SKM-1 (cell line): ENCODE data around the gene SLC22A16.

Source experiments
- DNase-seq: peaks from one replicate; lab custom pipeline; 2025; ENCODE audit not compliant: unreplicated experiment; lab: John Stamatoyannopoulos, UW

The SLC22A16 gene

DNA sequence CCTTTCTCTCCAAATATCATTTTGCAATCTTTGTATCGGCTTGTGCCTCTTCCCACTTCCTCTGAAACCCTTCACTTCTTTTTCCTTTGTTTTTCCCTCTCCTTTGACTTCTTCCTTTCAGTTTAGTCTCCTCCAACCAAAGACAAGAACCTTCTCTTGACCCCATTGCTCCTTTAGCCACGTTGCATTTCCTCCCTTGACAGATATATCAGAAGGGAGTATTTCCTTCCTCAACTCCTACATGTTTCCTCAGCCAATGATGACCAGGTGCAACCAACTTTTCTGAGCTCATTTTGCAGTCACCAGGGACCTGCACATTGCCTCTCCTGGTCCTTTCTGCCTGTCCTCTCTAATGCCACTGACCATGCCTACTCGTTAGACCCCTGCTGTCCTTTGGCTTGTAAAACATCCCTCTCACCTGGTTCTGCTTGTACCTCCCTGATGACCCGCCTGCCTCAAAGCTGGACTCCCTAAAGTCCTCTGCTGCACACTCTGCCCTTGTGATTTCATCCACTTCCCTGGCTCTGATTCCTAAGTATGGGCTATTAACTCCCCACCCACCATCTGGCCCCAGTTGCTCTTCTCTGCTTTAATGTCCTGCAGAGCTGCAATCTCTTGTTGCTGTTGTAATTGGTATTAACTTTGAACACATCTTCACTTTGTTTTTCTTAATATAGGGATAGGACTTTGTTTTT is 27.4 kb downstream of the SLC22A16 start:
- peak; percentile 89 for DNase-seq

DNA sequence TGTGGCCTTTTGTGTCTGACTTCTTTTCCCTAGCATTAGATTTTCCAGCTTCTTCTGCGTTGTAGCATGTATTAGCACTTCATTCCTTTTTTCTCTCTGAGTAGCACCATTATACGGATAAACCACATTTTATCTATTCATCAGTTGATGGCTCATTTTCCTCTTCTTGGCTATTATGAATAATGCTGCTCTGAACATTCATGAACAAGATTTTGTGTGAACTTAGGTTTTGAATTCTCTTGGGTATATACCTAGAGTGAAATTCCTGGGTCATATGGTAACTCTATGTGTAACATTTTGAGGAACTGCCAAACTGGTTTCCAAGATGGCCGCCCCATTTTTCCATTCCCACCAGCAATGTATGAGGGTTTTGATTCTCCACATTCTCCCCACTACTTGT is 28.7 kb downstream of the SLC22A16 start:
- no peak for DNase-seq

DNA sequence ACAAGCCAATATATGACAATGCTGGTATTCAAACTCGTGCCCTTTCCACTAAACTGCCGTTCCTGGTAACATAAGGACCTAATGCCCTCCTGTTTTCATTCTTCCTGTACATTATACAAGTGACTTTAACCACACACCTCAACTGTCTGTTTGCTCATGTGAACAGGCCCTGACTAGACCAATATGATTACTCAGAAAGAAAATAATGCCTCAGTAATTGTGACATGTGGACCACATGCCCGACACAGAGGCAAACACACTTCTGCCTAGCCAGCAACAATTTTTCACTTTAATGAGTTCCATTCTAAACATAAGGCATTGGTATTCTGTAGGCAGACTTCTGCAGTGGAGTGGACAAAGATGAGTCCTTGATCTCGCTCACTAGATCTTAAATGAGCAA is 30.0 kb downstream of the SLC22A16 start:
- no peak for DNase-seq

DNA sequence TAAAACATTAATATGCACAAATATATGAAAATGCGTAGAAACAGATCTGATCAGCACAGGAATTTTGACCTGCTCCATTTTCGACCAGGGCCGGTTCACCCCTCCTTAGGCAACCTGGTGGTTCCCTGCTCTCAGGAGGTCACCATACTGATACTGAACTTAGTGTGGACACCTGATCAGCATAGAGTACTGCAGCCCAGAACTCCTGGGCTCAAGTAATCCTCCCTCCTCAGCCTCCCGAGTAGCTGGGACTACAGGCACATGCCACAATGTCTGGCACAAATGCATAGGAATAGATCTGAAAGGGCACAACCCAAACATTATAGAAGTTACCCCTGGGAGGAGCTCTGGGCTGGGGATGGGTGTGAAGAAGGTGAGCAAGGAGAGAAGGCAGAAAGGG is 36.4 kb downstream of the SLC22A16 start:
- DNase-seq = no peak

DNA sequence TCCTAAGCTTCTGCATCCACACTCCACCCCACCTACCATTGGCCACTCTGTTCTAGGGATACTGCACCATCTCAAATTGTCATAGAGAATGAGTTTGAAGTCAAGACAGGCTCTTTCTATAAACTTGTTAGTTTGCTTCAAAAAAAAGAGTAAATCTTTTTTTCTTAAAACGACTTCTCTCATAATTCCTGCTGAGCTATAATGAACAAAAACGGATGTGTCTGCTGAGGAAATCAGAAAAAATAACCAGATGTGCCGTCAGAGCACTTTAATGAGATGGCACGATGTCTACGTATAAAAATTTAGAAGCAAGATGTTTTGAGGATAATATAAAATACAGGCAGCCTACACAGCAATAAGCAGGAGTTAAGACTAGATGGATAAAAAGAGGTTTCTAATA is 37.1 kb downstream of the SLC22A16 start:
- no peak for DNase-seq

DNA sequence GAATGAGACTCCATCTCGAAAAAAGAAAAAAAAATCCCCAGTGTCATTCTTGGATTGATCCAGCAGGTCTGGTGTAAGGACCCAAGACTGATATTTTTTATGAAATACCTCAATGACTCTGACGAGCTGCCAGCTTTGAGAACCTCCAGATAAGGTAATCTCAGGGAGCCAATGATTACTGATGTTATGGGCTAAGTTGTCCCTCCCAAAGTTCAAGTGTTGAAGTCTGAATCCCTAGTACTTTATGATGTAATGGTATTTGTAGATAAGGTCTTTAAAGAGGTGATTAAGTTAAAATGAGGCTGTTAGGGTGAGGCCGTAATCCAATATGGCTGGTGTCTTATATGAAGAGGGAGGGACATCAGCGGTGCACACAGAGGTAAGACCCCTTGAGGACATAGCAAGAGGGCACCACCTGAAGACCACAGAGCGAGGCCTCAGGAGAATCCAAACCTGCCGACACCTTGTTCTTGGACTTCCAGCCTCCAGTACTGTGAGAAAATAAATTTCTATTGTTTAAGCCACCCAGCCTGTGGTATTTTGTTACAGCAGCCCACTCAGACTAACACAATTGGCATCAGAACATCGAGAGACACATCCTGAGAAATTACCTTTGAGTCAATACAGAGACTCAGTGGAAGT is 41.3 kb downstream of the SLC22A16 start:
- no peak for DNase-seq

DNA sequence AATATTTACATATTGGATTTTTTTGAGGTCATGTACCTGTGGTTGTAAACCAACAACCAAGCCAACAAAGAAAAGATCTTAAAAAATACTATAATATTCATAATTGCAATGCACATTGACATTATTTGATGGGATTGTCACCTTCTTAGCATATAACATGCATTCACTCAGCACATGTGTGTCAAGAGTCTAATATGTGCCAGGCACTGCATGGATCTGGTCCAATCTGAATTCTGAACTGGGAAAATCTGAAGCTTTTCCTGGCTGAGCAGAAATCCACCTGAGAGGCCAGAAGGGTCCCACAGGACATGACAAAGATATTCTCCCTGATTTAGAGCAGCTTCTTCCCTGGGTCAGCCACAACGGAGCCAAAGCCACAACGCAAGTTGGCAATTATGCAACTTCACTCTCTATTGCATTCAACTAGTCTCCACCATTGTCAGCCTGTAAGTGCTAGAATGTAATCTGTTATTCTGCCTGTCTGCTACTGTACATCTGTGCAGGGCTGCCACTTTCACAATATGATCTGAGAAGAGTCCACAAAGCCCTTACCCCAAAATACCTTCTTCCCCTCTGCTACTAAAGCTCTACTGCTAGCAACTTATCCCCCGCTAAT is 44.0 kb downstream of the SLC22A16 start:
- peak; percentile 54 for DNase-seq

DNA sequence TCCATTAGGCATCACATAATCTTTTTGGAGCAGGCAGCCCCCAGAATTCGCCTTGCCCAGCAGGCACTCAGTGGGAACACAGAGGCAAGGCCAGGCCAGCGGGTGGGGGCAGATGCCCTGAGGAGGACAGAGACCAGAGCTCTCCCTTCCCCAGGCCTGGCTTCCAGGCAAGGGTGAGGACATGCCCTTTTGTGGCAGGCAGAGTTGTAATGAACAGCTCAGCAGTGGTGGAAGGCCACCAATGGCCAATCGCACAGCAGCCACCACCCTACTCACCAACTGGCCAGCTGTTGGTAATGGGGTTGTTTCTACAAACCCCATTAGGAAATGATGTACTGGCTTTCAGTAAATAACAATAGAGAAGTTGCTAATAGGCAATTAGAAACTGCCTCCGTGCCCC is 45.7 kb downstream of the SLC22A16 start:
- no peak for DNase-seq

DNA sequence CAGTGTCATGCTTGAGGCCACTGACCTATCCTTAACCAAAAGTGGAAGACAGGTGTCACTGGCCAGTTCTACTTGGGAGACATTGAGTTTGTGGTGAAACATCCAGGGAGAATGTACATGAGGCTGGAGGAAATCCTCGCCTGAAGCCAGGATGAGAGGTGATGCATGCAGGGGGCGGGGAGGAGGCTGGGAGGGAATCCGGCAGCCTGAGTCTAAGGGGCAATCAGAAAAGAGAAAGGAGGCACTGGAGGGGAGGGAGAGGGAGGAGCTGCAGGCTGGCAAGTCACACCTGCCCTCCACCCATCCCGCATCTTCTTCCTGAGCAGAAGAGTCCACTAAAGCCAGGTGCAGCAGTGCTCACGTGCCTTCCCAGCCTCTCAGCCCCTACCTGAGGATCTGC is 46.2 kb downstream of the SLC22A16 start:
- no peak for DNase-seq

DNA sequence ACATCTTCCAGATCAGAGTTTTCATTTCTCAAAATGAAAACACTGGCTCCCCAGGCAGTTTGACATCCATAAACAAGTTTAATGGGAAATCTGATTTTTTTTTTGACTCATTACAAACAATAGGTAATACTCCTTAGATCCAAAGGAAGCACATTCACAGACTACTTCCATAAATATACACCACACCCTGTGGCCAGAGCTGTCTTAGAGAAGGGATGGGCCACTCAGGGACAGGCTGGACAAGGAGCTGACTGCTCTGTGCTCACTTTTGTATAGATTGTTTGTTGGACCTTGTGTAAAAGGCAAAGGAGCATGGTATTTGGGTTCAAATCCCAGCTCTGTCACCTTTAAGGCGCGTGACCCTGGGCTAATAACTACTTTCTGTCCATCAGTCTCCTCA is 48.3 kb downstream of the SLC22A16 start:
- no peak for DNase-seq

DNA sequence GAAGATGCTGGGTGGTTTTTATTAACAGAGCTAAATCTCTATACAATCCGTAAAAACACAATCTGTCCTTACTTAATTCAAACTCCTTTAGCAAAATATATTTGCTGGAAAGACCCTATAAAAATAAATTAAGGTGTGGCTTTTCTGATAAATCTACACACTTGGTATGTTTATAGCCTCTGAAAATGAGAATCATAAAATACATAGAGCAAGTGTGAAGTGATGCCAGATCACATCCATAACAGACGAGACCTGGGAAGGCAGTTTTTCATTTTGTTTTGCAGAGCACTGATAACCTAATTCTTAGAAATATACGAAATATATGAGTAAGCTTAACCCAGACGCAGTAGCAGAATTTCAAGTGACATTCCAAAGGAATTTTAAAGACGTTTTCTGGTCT is 50.6 kb downstream of the SLC22A16 start:
- DNase-seq = no peak

DNA sequence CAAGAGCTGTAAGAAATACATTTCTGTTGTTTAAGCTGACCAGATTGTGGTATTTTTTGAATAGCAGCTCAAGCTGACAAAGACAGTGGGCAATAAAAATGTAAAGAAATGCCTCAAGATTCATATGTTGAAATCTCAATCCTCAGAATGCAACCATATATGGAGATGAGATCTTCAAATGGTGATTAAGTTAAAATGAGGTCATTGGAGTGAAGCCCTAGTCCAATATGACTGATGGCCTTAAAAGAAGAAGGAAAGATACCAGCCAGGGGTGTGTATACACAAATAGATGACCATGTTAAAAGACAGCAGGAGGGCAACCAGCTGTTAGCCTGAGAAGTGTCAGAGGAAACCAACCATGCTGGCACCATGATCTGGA is 54.0 kb downstream of the SLC22A16 start:
- DNase-seq = no peak

DNA sequence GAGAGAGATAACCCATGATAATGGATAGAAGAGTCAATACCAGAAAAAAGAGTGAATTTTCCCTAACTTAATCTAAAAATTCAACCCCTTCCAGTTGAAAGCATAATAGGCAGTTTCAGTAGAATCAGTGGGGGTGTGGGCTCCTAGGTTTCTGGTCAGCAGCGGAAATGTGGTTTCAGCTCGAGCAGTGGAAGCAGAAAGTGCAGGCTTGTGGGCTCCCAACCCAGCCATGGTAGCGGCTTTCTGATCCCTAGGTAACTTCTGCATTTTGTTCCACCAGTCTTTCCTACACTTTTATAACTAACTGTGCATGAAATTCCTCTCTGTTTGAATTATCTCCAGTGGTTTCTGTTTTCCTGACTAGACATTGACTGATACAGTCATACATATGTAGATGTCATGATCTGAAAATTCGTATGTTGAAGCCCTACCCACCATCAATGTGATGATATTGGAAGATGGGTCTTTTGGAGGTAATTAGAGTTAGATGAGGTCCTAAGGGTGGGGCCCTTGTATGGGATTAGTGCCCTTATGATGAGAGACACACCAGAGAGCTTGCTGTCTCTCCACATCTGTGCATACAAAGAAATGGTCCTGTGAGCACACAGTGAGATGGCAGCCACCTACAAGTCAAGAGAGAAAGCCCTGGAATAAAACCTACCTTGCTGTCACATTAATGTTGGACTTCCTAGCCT is 54.5 kb downstream of the SLC22A16 start:
- DNase-seq = peak; percentile 91

DNA sequence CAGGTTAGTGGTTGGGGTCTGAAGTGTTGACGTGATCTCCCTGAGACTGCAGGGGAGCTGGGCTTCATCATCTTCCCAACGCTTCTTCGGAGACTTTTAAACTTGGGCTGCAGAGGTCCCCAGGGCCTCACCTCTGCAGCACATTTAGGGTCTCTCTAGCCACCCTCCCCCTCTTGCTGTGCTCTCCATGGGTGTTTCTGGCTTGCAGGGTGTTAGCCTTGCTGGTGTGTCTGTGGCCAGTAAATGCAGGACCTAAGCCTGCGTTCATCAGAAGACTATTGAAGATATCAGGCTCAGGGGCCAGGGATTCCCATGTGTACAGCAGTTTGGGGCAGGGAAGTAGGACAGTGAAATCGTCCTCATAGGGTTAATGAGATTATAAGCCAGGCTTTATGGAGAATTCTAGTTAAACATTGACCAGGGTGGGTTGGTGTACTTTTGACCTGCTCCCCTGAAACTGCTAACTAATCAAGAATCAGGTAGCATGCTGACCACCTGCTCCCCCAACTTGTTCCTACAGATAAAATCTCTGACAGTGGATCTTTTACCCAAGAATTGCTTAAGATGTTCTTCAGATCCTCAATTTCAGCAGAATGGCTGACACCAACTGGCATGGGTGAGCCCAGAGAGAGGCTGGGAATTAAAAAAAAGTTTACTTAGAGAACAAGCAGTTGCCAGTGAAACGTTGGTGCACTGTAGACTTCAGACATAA is 57.2 kb downstream of the SLC22A16 start:
- no peak for DNase-seq

DNA sequence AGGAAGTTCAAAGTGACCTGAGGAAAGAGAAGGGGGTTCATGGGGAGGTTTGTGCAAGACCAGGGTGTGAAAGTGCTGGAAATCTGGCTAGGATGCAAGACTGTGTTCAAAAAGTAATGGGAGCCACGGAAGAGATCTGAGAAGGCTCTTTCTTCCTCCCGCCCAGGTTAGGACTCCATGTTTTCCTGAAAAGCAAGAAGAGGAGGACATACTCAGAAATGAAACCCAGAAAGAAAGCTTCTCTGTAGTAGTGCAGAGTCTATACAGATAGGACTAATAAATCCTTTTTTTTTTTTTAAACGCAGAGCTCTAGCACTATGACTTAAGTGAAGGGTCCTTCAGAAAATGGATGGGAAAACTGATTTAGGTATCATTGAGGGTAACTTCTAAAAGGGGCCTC is 57.8 kb downstream of the SLC22A16 start:
- DNase-seq = no peak

DNA sequence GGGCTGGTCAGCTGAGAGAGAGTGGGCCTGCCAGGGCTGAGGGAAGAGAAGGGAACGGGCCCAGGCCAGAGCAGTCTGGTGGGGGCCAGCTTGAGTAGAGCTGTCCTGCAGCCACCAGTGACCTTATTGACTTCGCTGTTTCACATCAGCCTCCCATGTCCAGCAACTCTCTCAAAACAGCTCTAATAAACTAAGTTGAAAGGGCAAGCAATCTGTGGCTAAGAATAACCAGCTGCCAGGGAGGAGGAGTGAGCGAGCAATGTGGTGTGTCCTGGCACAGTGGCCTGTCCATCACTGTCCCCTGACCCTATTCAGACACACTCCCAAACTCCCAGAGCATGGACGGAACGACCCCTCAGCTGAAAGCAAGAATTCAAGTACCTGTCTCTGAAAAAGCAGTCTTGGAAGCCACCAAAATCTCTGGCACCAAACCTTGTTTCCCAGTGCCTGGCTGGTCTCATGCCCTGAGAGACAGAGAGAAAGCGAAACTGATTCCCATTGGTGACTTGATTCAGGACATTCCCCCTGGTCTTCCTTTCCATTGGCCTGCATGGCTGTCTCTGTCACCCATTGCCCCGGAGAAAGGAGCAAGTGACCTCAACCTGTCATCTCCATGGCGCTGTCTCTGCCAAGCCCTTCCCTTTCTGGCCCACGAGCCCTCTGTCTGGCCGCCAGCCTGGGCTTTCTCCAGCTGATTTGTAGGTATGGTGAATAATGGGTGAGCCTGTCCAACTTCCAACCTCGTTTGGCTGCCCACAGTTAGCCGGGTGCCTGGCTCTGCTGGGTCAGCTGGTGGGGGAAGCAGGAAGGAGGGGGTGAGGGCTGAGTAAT is 61.1 kb downstream of the SLC22A16 start, which contains the start of gene DDO:
Gene DDO, minus strand, starts transcription at position 490 of the 831 bp plus-strand sequence. CDS start 2,113 bp downstream, outside the sequence.
- no peak for DNase-seq

DNA sequence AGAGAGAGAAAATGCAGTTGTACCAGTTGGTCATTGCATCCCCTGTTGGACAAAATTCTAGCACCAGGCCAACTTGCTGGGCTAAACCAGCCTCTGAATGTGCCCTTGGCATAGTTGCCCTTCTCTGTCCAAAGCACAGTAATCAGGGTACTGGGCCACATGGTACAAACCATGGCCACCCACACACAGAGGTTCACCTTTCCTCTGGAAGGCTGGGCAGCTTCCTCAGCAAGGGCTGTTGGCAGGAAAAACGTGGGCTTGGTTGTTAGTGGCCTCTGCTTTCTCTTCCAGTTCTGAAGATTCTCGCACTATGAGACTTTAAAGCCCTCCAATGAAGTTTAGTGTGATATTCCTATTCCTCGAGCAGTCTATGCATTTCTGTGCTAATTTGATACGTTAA is 61.7 kb downstream of the SLC22A16 start:
- no peak for DNase-seq

DNA sequence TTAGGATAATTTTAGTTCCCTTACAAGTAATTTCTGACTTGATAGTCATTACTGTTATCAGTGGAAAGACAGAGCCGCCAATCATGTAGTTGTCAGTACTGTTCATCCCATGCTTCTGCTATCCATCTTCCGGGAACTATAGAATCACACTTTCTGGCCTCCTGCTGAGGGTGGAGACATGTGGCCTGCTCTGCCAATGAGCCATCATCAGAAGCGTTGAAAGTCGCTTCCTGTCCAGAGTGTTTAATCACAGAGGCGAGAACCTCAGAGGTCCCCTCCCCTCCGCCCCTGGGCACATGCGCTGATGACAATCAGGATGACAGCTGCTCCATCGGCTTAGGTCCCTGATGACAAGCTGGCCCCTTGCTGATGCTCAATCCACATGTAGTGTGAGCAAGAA is 64.1 kb downstream of the SLC22A16 start:
- no peak for DNase-seq

DNA sequence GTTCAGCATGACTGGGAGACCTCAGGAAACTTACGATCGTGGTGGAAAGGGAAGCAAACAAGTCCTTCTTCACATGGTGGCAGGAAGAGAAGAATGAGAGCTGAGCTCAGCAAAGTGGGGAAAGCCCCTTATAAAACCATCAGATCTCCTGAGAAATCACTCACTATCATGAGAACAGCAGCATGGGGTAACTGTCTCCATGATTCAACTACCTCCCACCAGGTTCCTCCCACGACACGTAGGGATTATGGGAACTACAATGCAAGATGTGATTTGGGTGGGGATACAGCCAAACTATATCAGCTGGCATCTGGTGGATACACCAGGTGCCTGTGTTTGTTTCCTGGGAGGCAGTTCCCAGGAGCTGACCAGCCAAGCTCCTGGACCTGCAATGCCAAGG is 65.9 kb downstream of the SLC22A16 start:
- no peak for DNase-seq

DNA sequence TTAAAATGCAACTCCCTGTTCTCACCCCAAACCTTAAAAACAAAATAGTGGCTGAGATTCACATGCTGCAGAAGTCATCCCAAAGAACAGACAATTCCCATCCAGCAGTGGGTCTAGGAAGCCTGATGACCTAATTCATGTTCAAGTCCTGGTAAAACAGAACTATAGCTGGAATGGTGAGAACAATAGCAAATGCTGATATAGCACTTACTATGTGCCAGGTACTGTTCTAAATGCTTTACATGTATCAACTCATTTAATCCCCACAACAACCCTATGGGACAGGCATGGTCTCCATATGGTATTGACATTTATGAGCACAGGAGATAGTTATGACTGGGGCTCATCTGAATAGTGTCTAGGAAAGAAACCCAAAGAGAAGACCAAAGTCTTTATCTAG is 66.6 kb downstream of the SLC22A16 start:
- DNase-seq = no peak
